Tibial artery (tissue), 4 donors: ENCODE results near the gene FIZ1.
A peak's percentile ranks its signal among the peaks of the same experiment; 100 is the strongest.

Experiments
- DNase-seq, 2 donors: peaks; one replicate each; pipeline ENCODE4 v3.0.0-alpha.2; 2019
- H3K27ac ChIP-seq, 2 donors: fragments of 200-600 bp; sonication (generic) in 1 of 2; 1 replicate in 1 of 2; 2 replicates in 1 of 2; pipeline ENCODE4 v1.5.1; 2018 to 2019; ENCODE audit warnings: mild to moderate bottlenecking in 1 of 2
- H3K27me3 ChIP-seq, 2 donors: fragments of 200-600 bp; sonication (generic) in 1 of 2; one replicate each; pipeline versions ENCODE4 v1.5.1 to v1.6.0; 2016 to 2019
- H3K36me3 ChIP-seq, 3 donors: fragments of 200-600 bp; sonication (generic) in 2 of 3; one replicate each; pipeline ENCODE4 v1.5.1; 2016 to 2019; ENCODE audit warnings: mild to moderate bottlenecking in 2 of 3
- H3K4me1 ChIP-seq, 4 donors: fragments of 200-600 bp; sonication (generic) in 2 of 4; 1 replicate in 3 of 4; 2 replicates in 1 of 4; pipeline ENCODE4 v1.5.1; 2016 to 2019
- H3K4me3 ChIP-seq, 2 donors: fragments of 200-600 bp; sonication (generic) in 1 of 2; 1 replicate in 1 of 2; 2 replicates in 1 of 2; pipeline ENCODE4 v1.5.1; 2018 to 2019; ENCODE audit warnings: mild to moderate bottlenecking in 2 of 2
- H3K9me3 ChIP-seq, 3 donors: fragments of 200-600 bp; sonication (generic) in 1 of 3; one replicate each; pipeline ENCODE4 v1.5.1; 2016 to 2019
- CTCF ChIP-seq, 2 experiments: fragments of 200-600 bp in 1 of 2; fragments of 450-650 bp in 1 of 2; IDR thresholded peaks; one replicate each; pipeline ENCODE4 v1.5.1; 2017 to 2019; ENCODE audit warnings: antibody characterized with exemption in 2 of 2, mild to moderate bottlenecking in 1 of 2, moderate library complexity in 1 of 2
- intact Hi-C: fragments of 100-400 bp; cut with DNase I; formaldehyde crosslinking; loops from one replicate; pipeline ENCODE4 v1.15.0; 2023; ENCODE audit warnings: low total_unique reads

FIZ1 gene

DNA sequence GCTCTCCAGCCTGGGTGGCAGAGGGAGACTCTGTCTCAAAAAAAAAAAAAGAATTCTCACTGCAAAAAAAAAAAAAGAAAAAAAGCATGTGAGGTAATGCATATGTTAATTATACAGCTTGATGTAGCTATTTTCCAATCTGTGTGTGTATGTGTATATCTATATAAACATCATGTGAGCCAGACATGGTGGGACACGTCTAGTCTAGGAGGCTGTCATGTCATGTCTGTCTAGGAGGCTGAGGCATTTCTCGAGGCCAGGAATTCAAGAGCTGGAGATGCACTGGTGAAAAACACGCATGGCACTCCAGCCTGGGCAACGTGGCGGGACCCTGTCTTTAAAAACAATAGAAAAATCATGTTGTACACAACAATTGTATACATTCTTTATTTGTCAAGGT is 47.1 kb downstream of the FIZ1 start:
- peaks cover 0 to 22% (median 18%) of the 10 kb centered on the region in 4 donors for H3K4me1 ChIP-seq

GRCh38 chr19:55550321-55550650 is 49.0 kb downstream of the FIZ1 start:
- no peak overlapping the region for H3K4me3 ChIP-seq
- H3K27me3 ChIP-seq, result peaks cover 0 to 70% of the 10 kb centered on the region in 2 donors
- intact Hi-C loops, result no loop called here
- H3K4me1 ChIP-seq, result peaks cover 0 to 37% (median 25%) of the 10 kb centered on the region in 4 donors
- TF ChIP-seq CTCF (IDR thresholded peaks at IDR 0.05), result no peak
- no peaks in the 10 kb centered on the region for H3K9me3 ChIP-seq
- H3K27ac ChIP-seq, result no peak overlapping the region
- no peaks in the 10 kb centered on the region for H3K36me3 ChIP-seq
- DNase-seq, result no peak

More for the DNA sequence above, 47.1 kb downstream of the FIZ1 start:
- intact Hi-C loops, result no loop called here
- no peak for DNase-seq
- no peak for TF ChIP-seq CTCF (IDR thresholded peaks at IDR 0.05)
- Histone ChIP-seq H3K27me3 (peaks cover 0 to 55% of the 10 kb centered on the region in 2 donors), H3K36me3 (no peaks in the 10 kb centered on the region), H3K27ac (no peak overlapping the region), H3K4me3 (no peak overlapping the region), H3K9me3 (no peaks in the 10 kb centered on the region)

DNA sequence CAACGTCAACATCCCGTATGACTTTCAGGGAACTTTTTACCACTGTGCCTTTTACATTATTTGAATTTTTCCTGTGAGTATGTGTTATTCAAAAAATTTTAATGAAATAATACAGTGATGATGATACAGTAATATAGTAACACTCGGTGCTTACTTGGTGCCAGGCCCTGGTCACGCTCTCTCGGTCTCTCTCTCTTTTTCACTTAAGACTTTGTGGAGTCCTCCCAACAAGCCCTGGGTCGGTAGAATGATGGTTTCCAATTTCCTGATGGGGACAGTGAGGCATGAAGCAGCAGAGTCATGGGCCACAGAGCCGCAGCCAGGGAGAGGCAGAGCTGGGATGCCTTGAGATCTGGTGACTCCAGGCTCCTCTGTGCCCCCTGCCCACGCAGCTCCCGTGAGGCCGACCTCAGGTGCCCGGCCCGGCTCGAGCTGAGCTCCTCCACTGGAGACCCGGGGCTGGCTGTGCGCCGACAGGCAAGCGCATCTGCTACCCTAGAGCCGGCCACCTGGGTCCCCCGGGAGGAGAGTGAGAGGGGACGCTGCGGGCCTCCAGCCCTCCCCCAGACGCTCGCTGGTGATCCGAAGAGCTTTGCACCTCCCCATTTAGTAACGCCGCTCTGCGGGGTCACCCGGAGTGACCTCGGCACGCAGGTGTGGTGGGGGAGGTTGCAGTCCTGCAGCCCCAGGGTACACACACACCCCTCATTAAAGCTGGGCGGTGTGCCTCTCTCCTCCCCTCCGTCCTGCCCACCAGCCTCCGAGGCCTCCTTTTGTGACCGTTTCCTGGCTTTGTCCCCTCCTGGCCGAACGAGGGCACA is 49.6 kb downstream of the FIZ1 start:
- H3K36me3 ChIP-seq, result no peaks in the 10 kb centered on the region
- peak overlapping the region in 1 of 2 donors; percentile 4 for H3K27ac ChIP-seq
- no peak for DNase-seq
- peaks cover 0 to 70% of the 10 kb centered on the region in 2 donors for H3K27me3 ChIP-seq
- peak overlapping the region; percentile 7 to 20 for H3K4me3 ChIP-seq
- intact Hi-C loops, result no loop called here
- TF ChIP-seq CTCF (IDR thresholded peaks at IDR 0.05), result no peak
- H3K9me3 ChIP-seq, result no peaks in the 10 kb centered on the region
- peaks cover 0 to 37% (median 25%) of the 10 kb centered on the region in 4 donors for H3K4me1 ChIP-seq

DNA sequence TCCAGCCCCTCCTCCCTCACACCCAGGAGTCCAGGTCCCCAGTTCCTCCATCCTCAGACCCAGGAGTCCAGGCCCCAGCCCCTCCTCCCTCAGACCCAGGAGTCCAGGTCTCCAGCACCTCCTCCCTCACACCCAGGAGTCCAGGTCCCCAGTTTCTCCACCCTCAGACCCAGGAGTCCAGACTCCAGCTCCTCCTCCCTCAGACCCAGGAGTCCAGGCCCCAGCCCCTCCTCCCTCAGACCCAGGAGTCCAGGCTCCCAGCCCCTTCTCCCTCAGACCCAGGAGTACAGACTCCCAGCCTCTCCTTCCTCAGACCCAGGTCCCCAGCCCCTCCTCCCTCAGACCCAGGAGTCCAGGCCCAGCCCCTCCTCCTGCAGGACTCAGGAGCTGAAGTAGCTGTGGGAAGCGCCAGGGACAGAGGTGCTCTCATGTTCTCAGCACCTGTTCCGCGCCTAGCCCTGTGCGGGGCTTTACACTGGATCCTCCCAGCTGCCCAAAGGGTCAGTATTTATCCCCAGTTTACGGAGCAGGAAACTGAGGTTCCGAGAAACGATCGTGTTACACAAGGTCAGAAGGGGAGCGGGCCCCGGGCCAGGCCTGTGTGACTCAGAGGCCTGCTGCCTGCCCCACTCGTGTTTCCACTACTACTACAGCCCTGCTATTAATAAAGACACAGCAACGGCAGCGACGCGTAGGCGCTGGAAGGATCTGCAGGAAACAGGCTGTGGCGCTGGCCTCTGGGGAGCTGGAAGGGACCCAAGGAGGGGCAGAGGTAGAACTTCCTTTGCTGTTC is 52.3 kb downstream of the FIZ1 start:
- intact Hi-C loops, result no loop called here
- peaks cover 0 to 59% of the 10 kb centered on the region in 2 donors for H3K27me3 ChIP-seq
- no peaks in the 10 kb centered on the region for H3K9me3 ChIP-seq
- peak; percentile 69 to 86 for DNase-seq
- no peak for TF ChIP-seq CTCF (IDR thresholded peaks at IDR 0.05)
- peaks cover 0 to 37% (median 23%) of the 10 kb centered on the region in 4 donors for H3K4me1 ChIP-seq
- no peak overlapping the region for H3K4me3 ChIP-seq
- no peaks in the 10 kb centered on the region for H3K36me3 ChIP-seq
- H3K27ac ChIP-seq, result peak overlapping the region; percentile 33 to 37

DNA sequence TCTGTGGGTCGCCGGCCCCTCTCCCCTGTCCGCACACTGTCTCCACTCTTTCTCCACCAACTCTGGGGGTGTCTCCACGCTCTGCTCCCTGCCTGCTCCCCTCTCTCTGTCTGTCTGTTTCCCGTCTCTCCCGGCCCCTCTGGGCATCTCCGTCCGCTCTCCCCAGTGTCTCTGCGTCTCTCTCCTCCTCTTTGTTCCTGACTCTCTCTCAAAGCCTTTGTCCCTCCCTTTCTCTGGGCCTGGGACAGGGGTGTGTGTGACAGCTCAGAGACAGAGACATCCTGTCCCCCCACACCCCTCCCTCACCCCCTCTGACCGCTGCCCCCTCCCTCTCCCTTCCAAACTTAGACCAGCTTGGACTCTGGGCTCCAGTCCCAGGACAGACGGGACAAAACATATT is 53.3 kb downstream of the FIZ1 start:
- DNase-seq, result no peak
- H3K27me3 ChIP-seq, result peaks cover 0 to 52% of the 10 kb centered on the region in 2 donors
- peaks cover 0 to 37% (median 23%) of the 10 kb centered on the region in 4 donors for H3K4me1 ChIP-seq
- TF ChIP-seq CTCF (IDR thresholded peaks at IDR 0.05), result no peak
- intact Hi-C loops, result no loop called here
- H3K36me3 ChIP-seq, result no peaks in the 10 kb centered on the region
- no peaks in the 10 kb centered on the region for H3K9me3 ChIP-seq
- no peak overlapping the region for H3K27ac ChIP-seq
- no peak overlapping the region for H3K4me3 ChIP-seq
